Neutrophil (primary cell): ENCODE measurements around the gene LZTS2.

Source experiments
- H3K27ac ChIP-seq: fragments of 200-600 bp; sonication (generic); 2 replicates; pipeline ENCODE4 v1.5.1; 2016; ENCODE audit warnings: mild to moderate bottlenecking, moderate library complexity
- H3K27me3 ChIP-seq: fragments of 200-600 bp; sonication (generic); 2 replicates; pipeline ENCODE4 v1.6.0; 2016; ENCODE audit warnings: mild to moderate bottlenecking
- H3K36me3 ChIP-seq: fragments of 200-600 bp; sonication (generic); 2 replicates; pipeline ENCODE4 v1.5.1; 2017
- H3K4me1 ChIP-seq, 2 experiments: fragments of 200-600 bp in 1 of 2; sonication (generic) in 1 of 2; 1 replicate in 1 of 2; 2 replicates in 1 of 2; pipeline versions ENCODE4 v1.5.1 to v1.6.1; 2013 to 2016; ENCODE audit warnings: low read depth in 1 of 2, low read length in 1 of 2, mild to moderate bottlenecking in 1 of 2, moderate library complexity in 1 of 2; ENCODE audit not compliant: control insufficient read depth in 1 of 2, insufficient read depth in 1 of 2
- H3K4me3 ChIP-seq, 2 experiments: fragments of 200-600 bp in 1 of 2; sonication (generic) in 1 of 2; 1 replicate in 1 of 2; 2 replicates in 1 of 2; pipeline ENCODE4 v1.5.1; 2013 to 2016; ENCODE audit warnings: low read depth in 1 of 2, low read length in 1 of 2, mild to moderate bottlenecking in 1 of 2, moderate library complexity in 1 of 2
- H3K9me3 ChIP-seq: fragments of 200-600 bp; sonication (generic); 2 replicates; pipeline ENCODE4 v1.5.1; 2016
- TF ChIP-seq, protein P1 (sequence below): fragments of 200-600 bp; sonication (generic); IDR thresholded peaks from 2 replicates; pipeline ENCODE4 v1.5.1; 2016; ENCODE audit warnings: antibody characterized with exemption

The LZTS2 gene

DNA sequence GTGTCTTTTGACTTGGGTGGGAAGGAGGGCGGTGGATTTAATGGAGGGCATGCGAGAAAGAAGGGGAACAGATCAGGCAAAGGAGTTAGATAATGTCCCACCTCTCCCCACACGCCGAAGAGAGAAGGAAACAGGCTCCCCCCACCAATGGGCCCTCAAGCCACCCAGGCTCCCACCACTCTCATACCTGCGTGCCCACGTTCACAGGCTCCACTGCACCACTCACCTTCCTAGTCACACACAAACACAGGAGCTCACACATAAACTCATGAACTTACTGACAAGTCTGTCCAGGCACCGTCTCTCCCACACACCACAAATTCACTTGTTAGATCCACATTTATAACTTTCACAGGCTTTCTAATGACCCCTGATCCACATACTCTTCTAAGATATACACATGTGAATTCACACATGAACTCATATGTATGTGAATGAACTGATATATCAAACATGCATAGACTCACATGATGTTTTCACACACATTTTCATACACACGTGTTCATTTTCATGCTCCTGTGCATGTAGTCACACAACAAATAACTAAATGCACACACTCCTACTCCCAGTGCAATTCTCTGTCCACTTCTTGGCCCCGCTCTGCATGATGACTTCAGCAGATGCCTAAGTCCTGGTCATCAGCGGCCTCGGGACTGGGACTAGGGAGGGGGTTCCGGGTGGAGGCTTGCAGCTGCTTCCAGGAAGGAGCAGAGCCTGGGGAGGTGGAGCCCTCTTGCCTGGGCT, 1.5 kb downstream of the LZTS2 start:
- no peak overlapping the region for H3K4me3 ChIP-seq

DNA sequence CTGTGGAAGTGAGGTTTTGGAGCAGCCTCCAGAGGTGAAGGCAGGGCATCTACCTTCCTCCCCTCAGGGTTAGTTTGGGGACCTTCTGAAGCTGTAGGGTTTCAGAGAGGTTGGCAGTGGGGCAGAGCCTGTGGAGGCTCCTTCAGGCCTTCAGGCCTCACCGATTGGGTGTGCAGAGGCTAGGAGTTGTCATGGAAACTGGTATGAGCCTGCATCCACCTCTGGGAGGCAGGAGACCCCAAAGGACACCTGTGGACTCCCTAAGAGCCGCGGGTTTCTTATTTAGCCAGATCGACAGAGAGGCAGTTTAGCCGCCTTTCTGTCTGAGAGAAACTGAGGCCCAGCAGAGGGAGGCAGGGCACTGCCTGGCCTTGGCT, 2.0 kb downstream of the LZTS2 start:
- Histone ChIP-seq H3K4me1 (peaks cover 24 to 33% of the 10 kb centered on the region in 2 experiments), H3K27ac (no peak overlapping the region), H3K4me3 (no peak overlapping the region), H3K9me3 (no peaks in the 10 kb centered on the region), H3K36me3 (peaks cover 11% of the 10 kb centered on the region), H3K27me3 (no peaks in the 10 kb centered on the region)
- TF ChIP-seq, protein P1, sequence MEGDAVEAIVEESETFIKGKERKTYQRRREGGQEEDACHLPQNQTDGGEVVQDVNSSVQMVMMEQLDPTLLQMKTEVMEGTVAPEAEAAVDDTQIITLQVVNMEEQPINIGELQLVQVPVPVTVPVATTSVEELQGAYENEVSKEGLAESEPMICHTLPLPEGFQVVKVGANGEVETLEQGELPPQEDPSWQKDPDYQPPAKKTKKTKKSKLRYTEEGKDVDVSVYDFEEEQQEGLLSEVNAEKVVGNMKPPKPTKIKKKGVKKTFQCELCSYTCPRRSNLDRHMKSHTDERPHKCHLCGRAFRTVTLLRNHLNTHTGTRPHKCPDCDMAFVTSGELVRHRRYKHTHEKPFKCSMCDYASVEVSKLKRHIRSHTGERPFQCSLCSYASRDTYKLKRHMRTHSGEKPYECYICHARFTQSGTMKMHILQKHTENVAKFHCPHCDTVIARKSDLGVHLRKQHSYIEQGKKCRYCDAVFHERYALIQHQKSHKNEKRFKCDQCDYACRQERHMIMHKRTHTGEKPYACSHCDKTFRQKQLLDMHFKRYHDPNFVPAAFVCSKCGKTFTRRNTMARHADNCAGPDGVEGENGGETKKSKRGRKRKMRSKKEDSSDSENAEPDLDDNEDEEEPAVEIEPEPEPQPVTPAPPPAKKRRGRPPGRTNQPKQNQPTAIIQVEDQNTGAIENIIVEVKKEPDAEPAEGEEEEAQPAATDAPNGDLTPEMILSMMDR: no peak

More for the DNA sequence above, 1.5 kb downstream of the LZTS2 start:
- Histone ChIP-seq H3K4me1 (peaks cover 28 to 38% of the 10 kb centered on the region in 2 experiments), H3K36me3 (peaks cover 9% of the 10 kb centered on the region), H3K27me3 (no peaks in the 10 kb centered on the region), H3K27ac (no peak overlapping the region), H3K9me3 (no peaks in the 10 kb centered on the region)
- TF ChIP-seq, protein P1: no peak

DNA sequence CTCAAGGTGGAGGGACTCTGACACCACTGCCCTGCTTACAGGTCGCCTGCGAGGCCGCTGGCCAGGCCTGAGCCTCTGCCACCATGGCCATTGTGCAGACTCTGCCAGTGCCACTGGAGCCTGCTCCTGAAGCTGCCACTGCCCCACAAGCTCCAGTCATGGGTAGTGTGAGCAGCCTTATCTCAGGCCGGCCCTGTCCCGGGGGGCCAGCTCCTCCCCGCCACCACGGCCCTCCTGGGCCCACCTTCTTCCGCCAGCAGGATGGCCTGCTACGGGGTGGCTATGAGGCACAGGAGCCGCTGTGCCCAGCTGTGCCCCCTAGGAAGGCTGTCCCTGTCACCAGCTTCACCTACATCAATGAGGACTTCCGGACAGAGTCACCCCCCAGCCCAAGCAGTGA, 2.8 kb downstream of the LZTS2 start:
- Histone ChIP-seq H3K36me3 (peaks cover 15% of the 10 kb centered on the region), H3K27ac (no peak overlapping the region), H3K4me3 (no peak overlapping the region)

DNA sequence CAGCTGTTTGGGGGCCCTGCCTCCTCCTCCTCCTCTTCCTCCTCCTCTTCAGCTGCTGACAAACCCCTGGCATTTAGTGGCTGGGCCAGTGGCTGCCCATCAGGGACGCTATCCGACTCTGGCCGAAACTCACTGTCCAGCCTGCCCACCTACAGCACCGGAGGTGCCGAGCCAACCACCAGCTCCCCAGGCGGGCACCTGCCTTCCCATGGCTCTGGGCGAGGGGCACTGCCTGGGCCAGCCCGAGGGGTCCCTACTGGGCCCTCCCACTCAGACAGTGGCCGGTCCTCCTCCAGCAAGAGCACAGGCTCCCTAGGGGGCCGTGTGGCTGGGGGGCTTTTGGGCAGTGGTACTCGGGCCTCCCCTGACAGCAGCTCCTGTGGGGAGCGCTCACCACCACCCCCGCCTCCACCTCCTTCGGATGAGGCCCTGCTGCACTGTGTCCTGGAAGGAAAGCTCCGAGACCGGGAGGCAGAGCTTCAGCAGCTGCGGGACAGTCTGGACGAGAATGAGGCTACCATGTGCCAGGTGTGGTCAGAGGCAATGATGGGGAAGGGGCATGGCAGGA, 4.1 kb downstream of the LZTS2 start:
- no peaks in the 10 kb centered on the region for H3K9me3 ChIP-seq
- no peak overlapping the region for H3K27ac ChIP-seq
- no peaks in the 10 kb centered on the region for H3K27me3 ChIP-seq
- peaks cover 10 to 17% of the 10 kb centered on the region in 2 experiments for H3K4me1 ChIP-seq
- H3K4me3 ChIP-seq: no peak overlapping the region
- TF ChIP-seq, protein P1: no peak
- H3K36me3 ChIP-seq: peaks cover 15% of the 10 kb centered on the region

More for the DNA sequence above, 2.8 kb downstream of the LZTS2 start:
- Histone ChIP-seq H3K9me3 (no peaks in the 10 kb centered on the region), H3K27me3 (no peaks in the 10 kb centered on the region), H3K4me1 (peaks cover 21 to 29% of the 10 kb centered on the region in 2 experiments)
- TF ChIP-seq, protein P1: no peak

DNA sequence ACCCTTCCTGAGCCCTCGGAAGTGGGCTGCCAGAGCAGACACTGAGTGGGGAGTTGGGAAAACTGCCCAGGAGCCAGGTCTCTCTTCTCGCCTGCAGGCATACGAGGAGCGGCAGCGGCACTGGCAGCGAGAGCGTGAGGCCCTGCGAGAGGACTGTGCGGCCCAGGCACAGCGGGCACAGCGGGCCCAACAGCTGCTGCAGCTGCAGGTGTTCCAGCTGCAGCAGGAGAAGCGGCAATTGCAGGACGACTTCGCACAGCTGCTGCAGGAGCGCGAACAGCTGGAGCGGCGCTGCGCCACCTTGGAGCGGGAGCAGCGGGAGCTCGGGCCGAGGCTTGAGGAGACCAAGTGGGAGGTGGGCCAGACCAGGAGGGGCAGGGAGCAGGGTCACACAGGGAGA, 5.8 kb downstream of the LZTS2 start:
- Histone ChIP-seq H3K4me3 (no peak overlapping the region), H3K27ac (no peak overlapping the region), H3K36me3 (peaks cover 15% of the 10 kb centered on the region), H3K9me3 (no peaks in the 10 kb centered on the region), H3K4me1 (peaks cover 0 to 5% of the 10 kb centered on the region in 2 experiments), H3K27me3 (no peaks in the 10 kb centered on the region)
- TF ChIP-seq, protein P1: no peak
